HuH-7 (cell line): ENCODE results near the gene DOP1A.
"Not testable (repeated sequence)": the region's sequence is repeated elsewhere in the genome, so short reads cannot be mapped to it uniquely, and the experiment has no call there.

Experiments used
- DNase-seq: peaks from one replicate; pipeline ENCODE4 v3.0.0; 2011; ENCODE audit warnings: low spot score

Gene DOP1A

GRCh38 chr6:83151114-83151513, 83.6 kb downstream of the DOP1A start:
- DNase-seq: no peak

- no peak for DNase-seq
Observed at GRCh38 chr6:83152913-83153312, 85.4 kb downstream of the DOP1A start.

- DNase-seq: peak; percentile 3
Observed at GRCh38 chr6:83153883-83154521, 86.5 kb downstream of the DOP1A start.

GRCh38 chr6:83155794-83156193, 88.3 kb downstream of the DOP1A start:
- DNase-seq: no peak

- no peak for DNase-seq
Observed at GRCh38 chr6:83160167-83160566, 92.7 kb downstream of the DOP1A start.

GRCh38 chr6:83167726-83168278, 100.3 kb downstream of the DOP1A start:
- no peak for DNase-seq

GRCh38 chr6:83168556-83168955, 101.1 kb downstream of the DOP1A start:
- DNase-seq: no peak

- DNase-seq: no peak
Observed at GRCh38 chr6:83169106-83169505, 101.6 kb downstream of the DOP1A start.

GRCh38 chr6:83169511-83169910, 102.0 kb downstream of the DOP1A start:
- DNase-seq: no peak

- no peak for DNase-seq
Observed at GRCh38 chr6:83176246-83176645, 108.8 kb downstream of the DOP1A start.

GRCh38 chr6:83180426-83180950, 113.0 kb downstream of the DOP1A start:
- DNase-seq: no peak

- no peak for DNase-seq
Observed at GRCh38 chr6:83182114-83182513, 114.6 kb downstream of the DOP1A start.

- no peak for DNase-seq
Observed at GRCh38 chr6:83183082-83183828, 115.8 kb downstream of the DOP1A start.

GRCh38 chr6:83185096-83185495, 117.6 kb downstream of the DOP1A start:
- no peak for DNase-seq

GRCh38 chr6:83188501-83188900, 121.0 kb downstream of the DOP1A start:
- no peak for DNase-seq

GRCh38 chr6:83190626-83191025, 123.2 kb downstream of the DOP1A start:
- DNase-seq: peak; percentile 23

- not testable (repeated sequence) for DNase-seq
Observed at GRCh38 chr6:83191974-83192373, 124.5 kb downstream of the DOP1A start.

- no peak for DNase-seq
Observed at GRCh38 chr6:83192456-83192855, 125.0 kb downstream of the DOP1A start.

- peak; percentile 97 for DNase-seq
Observed at GRCh38 chr6:83192871-83193746, 125.6 kb downstream of the DOP1A start, which contains the start of the genes PGM3 and RWDD2A. Gene PGM3 (minus strand): TSS chr6:83193265. CDS start chr6:83191012, 2,253 bp downstream. Gene RWDD2A (plus strand): TSS chr6:83193357. CDS start chr6:83194452, 1,095 bp downstream.

GRCh38 chr6:83193747-83194566, 126.5 kb downstream of the DOP1A start:
- peak; percentile 82 for DNase-seq
